HEK293 (cell line): ENCODE data around the gene RRP12.

Experiments
- CTCF ChIA-PET: fragments of 350-600 bp; formaldehyde crosslinking; extraction: SDS; loops from one replicate; lab custom pipeline; 2021; ENCODE audit warnings: antibody characterized with exemption; lab: Yijun Ruan, JAX
- POLR2A ChIA-PET: fragments of 300-600 bp; formaldehyde crosslinking; extraction: SDS; loops from one replicate; lab custom pipeline; 2020; ENCODE audit warnings: antibody characterized with exemption, inconsistent platforms; lab: Yijun Ruan, JAX
- H3K27ac ChIP-seq: fragments of 200-500 bp; sonication (Bioruptor generic); 2 replicates; pipeline ENCODE4 v1.5.1; 2014; ENCODE audit warnings: low read depth, low read length, control low read depth, inconsistent platforms; ENCODE audit errors: extremely low read depth
- H3K36me3 ChIP-seq, 2 experiments: fragments of 200-500 bp in 1 of 2; sonication (Bioruptor generic) in 1 of 2; 1 replicate in 1 of 2; 2 replicates in 1 of 2; pipeline ENCODE4 v1.5.1; 2014 to 2017; ENCODE audit warnings: inconsistent platforms in 2 of 2, low read length in 2 of 2; ENCODE audit not compliant: control insufficient read depth in 2 of 2, insufficient read depth in 1 of 2
- H3K4me1 ChIP-seq: fragments of 200-500 bp; sonication (Bioruptor generic); 2 replicates; pipeline ENCODE4 v1.5.1; 2014; ENCODE audit warnings: mild to moderate bottlenecking, low read length, inconsistent platforms; ENCODE audit not compliant: control insufficient read depth, insufficient read depth
- H3K4me3 ChIP-seq: 2 replicates; pipeline ENCODE4 v1.5.1; 2011; ENCODE audit warnings: low read depth, mild to moderate bottlenecking, control low read depth, low read length, moderate library complexity
- H3K9me3 ChIP-seq: fragments of 200-500 bp; sonication (Bioruptor generic); 2 replicates; pipeline ENCODE4 v1.5.1; 2014; ENCODE audit warnings: low read depth, low read length, inconsistent platforms; ENCODE audit not compliant: control insufficient read depth, insufficient read depth
- HIC1 ChIP-seq: fragments of 450-650 bp; formaldehyde crosslinking; IDR thresholded peaks from 2 replicates; pipeline ENCODE4 v1.5.1; 2016; ENCODE audit warnings: missing biosample characterization, missing genetic modification characterization
- KLF16 ChIP-seq: fragments of 450-650 bp; formaldehyde crosslinking; IDR thresholded peaks from 2 replicates; pipeline ENCODE4 v1.5.1; 2017; ENCODE audit warnings: missing biosample characterization, missing genetic modification characterization
- SP7 ChIP-seq: fragments of 450-650 bp; formaldehyde crosslinking; IDR thresholded peaks from 2 replicates; pipeline ENCODE4 v1.5.1; 2016; ENCODE audit warnings: missing biosample characterization, missing genetic modification characterization
- TSHZ1 ChIP-seq: fragments of 450-650 bp; formaldehyde crosslinking; IDR thresholded peaks from 2 replicates; pipeline ENCODE4 v1.5.1; 2016; ENCODE audit warnings: missing biosample characterization, missing genetic modification characterization, borderline replicate concordance
- ZFP41 ChIP-seq: fragments of 450-650 bp; formaldehyde crosslinking; IDR thresholded peaks from 2 replicates; pipeline ENCODE4 v1.5.1; 2016; ENCODE audit warnings: missing biosample characterization, missing genetic modification characterization, borderline replicate concordance
- ZNF132 ChIP-seq: fragments of 450-650 bp; formaldehyde crosslinking; IDR thresholded peaks from 2 replicates; pipeline ENCODE4 v1.5.1; 2017; ENCODE audit warnings: missing biosample characterization, missing genetic modification characterization, borderline replicate concordance
- ZNF140 ChIP-seq: fragments of 450-650 bp; formaldehyde crosslinking; IDR thresholded peaks from 2 replicates; pipeline ENCODE4 v1.5.1; 2016; ENCODE audit warnings: missing biosample characterization, missing genetic modification characterization
- ZNF184 ChIP-seq: fragments of 450-650 bp; IDR thresholded peaks from 2 replicates; pipeline ENCODE4 v1.5.1; 2018; ENCODE audit warnings: missing biosample characterization, mild to moderate bottlenecking, missing genetic modification characterization
- ZNF19 ChIP-seq: fragments of 450-650 bp; formaldehyde crosslinking; IDR thresholded peaks from 2 replicates; pipeline ENCODE4; 2016; ENCODE audit warnings: missing biosample characterization, missing genetic modification characterization, low read depth
- ZNF23 ChIP-seq: fragments of 450-650 bp; formaldehyde crosslinking; IDR thresholded peaks from 2 replicates; pipeline ENCODE4 v1.5.1; 2016; ENCODE audit warnings: missing biosample characterization, missing genetic modification characterization, borderline replicate concordance
- ZNF335 ChIP-seq: fragments of 450-650 bp; formaldehyde crosslinking; conservative IDR thresholded peaks from 2 replicates; pipeline ENCODE4 v1.5.1; 2016; ENCODE audit warnings: missing biosample characterization, missing genetic modification characterization
- ZNF354C ChIP-seq: fragments of 450-650 bp; formaldehyde crosslinking; IDR thresholded peaks from 2 replicates; pipeline ENCODE4 v1.5.1; 2016; ENCODE audit warnings: missing biosample characterization, missing genetic modification characterization, low read depth, borderline replicate concordance
- ZNF514 ChIP-seq: fragments of 450-650 bp; formaldehyde crosslinking; IDR thresholded peaks from 2 replicates; pipeline ENCODE4 v1.5.1; 2016; ENCODE audit warnings: missing biosample characterization, missing genetic modification characterization
- ZNF518A ChIP-seq: fragments of 450-650 bp; formaldehyde crosslinking; conservative IDR thresholded peaks from 2 replicates; pipeline ENCODE4 v1.5.1; 2016; ENCODE audit warnings: low read depth, missing biosample characterization, missing genetic modification characterization
- ZNF596 ChIP-seq: fragments of 450-650 bp; IDR thresholded peaks from 2 replicates; pipeline ENCODE4 v1.5.0; 2018; ENCODE audit warnings: missing biosample characterization, mild to moderate bottlenecking, missing genetic modification characterization, moderate library complexity
- ZNF624 ChIP-seq: fragments of 450-650 bp; formaldehyde crosslinking; IDR thresholded peaks from 2 replicates; pipeline ENCODE4 v1.5.1; 2017; ENCODE audit warnings: missing biosample characterization, missing genetic modification characterization
- ZNF785 ChIP-seq: fragments of 450-650 bp; formaldehyde crosslinking; IDR thresholded peaks from 2 replicates; pipeline ENCODE4 v1.5.1; 2016; ENCODE audit warnings: missing biosample characterization, missing genetic modification characterization
- TF ChIP-seq, protein P1 (sequence below): fragments of 450-650 bp; formaldehyde crosslinking; IDR thresholded peaks from 2 replicates; pipeline ENCODE4 v1.5.1; 2016; ENCODE audit warnings: missing biosample characterization, missing genetic modification characterization

Gene RRP12

DNA sequence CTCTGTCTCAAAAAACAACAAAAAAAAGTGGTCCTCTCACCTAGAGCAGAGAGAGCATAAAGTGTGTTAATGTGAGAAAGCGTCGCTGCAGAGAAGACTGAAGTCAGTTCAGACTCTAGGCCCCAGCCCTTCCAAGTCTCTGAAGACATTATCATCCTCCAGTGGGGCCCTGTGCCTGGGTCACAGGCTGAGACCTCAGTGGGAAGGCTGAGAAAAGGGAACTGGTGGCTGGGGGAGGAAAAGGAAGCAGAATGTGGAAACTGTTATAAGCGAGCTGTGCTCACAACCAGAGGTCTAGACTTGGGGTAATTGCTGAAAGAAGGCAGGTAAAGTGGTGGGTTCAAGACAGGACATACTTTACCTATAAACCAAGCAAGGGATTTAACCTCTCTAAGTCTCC, 4.9 kb upstream of the RRP12 start (continued):
- TF ChIP-seq HIC1 (no peak), ZNF785 (tag by site-specific recombination) (no peak), ZNF23 (tag by site-specific recombination) (no peak), ZNF354C (no peak)

DNA sequence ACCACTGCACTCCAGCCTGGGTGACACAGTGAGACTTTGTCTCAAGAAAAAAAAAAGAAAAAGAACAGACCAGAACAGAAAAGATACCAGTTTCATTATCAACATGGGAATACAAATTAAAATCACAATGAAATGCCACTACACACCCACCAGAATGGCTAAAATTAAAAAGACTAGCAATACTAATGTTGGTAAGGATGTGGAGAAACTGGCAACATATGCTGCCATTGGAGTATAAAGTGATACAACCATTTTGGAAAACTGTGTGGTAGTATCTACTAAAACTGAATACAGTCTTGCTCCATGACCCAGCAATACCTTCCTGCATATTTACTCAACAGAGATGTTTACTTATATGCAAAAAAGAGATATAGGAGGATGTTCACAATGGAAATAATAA, 2.9 kb upstream of the RRP12 start:
- ChIA-PET CTCF (no interaction called here), POLR2A (interaction anchor here (0.7 kb wide), 1 partner anchor 23 kb away, joined by 3 read pairs; no protein-coding TSS in a partner anchor)
- H3K27ac ChIP-seq = no peak overlapping the region

DNA sequence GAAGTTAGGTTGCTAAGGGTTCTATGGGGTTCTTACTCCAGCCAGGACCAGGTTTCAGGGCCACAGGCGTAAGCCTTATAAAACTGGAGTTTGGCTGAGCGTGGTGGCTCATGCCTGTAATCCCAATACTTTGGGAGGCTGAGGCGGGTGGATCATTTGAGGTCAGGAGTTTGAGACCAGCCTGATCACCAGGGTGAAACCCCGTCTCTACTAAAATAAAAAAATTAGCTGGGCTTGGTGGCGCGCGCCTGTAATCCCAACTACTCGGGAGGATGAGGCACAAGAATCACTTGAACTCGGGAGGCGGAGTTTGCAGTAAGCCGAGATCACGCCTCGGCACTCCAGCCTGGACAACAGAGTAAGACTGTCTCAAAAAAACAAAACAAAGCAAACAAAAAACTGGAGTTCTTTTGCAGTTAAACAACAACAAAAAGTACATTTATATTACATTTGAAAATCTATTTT, 347 bp upstream of the RRP12 start:
- Histone ChIP-seq H3K4me1 (0 out of 2 replicates have a peak, but pooled peaks cover 4% of the 10 kb centered on the region), H3K4me3 (no peak overlapping the region; the same call in 1 of the 2 replicates), H3K9me3 (no peaks in the 10 kb centered on the region), H3K27ac (no peak overlapping the region), H3K36me3 (peaks cover 10 to 17% of the 10 kb centered on the region in 2 experiments; a peak in 2 of 3 replicates)
- CTCF ChIA-PET = interaction anchor here (0.6 to 1.1 kb wide), 5 partner anchors 32 to 1345 kb away, joined by 3 to 6 read pairs (median 3); no protein-coding TSS in a partner anchor
- POLR2A ChIA-PET = interaction anchor here (1.2 to 2.6 kb wide), 8 partner anchors 11 to 312 kb away, joined by 3 to 18 read pairs (median 6); partner anchors contain the start of genes ARHGAP19, FRAT2 and MARVELD1
- TF ChIP-seq KLF16 (no peak), ZNF140 (tag by site-specific recombination) (no peak), ZNF19 (no peak), ZNF132 (tag by site-specific recombination) (no peak), ZNF518A (tag by site-specific recombination) (peak; percentile 10; the same call in 1 of the 2 replicates), ZNF514 (tag by site-specific recombination) (no peak), ZNF335 (tag by site-specific recombination) (peak; percentile 91), ZNF624 (tag by site-specific recombination) (no peak), TSHZ1 (tag by site-specific recombination) (no peak), ZNF23 (tag by site-specific recombination) (no peak), SP7 (tag by site-specific recombination) (0 out of 2 replicates have a peak, but pooled peaks have one; percentile 9), ZFP41 (tag by site-specific recombination) (no peak), HIC1 (no peak)
- TF ChIP-seq, protein P1, sequence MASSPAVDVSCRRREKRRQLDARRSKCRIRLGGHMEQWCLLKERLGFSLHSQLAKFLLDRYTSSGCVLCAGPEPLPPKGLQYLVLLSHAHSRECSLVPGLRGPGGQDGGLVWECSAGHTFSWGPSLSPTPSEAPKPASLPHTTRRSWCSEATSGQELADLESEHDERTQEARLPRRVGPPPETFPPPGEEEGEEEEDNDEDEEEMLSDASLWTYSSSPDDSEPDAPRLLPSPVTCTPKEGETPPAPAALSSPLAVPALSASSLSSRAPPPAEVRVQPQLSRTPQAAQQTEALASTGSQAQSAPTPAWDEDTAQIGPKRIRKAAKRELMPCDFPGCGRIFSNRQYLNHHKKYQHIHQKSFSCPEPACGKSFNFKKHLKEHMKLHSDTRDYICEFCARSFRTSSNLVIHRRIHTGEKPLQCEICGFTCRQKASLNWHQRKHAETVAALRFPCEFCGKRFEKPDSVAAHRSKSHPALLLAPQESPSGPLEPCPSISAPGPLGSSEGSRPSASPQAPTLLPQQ = no peak

More for the DNA sequence above, 2.9 kb upstream of the RRP12 start:
- TF ChIP-seq ZNF184 (tag by site-specific recombination) (peak; percentile 94), ZNF596 (no peak)
- H3K36me3 ChIP-seq = peaks cover 0 to under 1% of the 10 kb centered on the region in 2 experiments; a peak in 1 of 3 replicates
- no peaks in the 10 kb centered on the region for H3K9me3 ChIP-seq
- 0 out of 2 replicates have a peak, but pooled peaks cover 4% of the 10 kb centered on the region for H3K4me1 ChIP-seq
- H3K4me3 ChIP-seq = no peak overlapping the region
